ENCODE results near the gene CSF3.

DNA sequence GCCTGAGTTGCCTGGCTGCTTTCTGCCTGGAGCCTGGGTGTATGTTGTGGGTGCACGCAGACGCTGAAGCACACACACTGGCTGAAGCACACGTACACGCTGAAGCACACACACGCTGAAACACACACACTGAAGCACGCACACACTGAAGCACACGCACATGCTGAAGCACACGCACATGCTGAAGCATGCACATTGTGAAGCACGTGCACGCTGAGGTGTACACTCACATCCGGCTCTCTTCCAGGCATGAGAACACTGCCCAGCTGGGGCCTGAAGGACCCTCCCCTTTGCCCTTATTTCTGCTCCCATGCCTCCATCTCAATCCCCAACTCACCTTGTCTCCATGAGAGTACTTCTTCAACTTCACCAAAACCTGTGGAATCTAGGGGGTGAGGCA, 16.5 kb downstream of the CSF3 start:
- TF ChIP-seq, protein P1, sequence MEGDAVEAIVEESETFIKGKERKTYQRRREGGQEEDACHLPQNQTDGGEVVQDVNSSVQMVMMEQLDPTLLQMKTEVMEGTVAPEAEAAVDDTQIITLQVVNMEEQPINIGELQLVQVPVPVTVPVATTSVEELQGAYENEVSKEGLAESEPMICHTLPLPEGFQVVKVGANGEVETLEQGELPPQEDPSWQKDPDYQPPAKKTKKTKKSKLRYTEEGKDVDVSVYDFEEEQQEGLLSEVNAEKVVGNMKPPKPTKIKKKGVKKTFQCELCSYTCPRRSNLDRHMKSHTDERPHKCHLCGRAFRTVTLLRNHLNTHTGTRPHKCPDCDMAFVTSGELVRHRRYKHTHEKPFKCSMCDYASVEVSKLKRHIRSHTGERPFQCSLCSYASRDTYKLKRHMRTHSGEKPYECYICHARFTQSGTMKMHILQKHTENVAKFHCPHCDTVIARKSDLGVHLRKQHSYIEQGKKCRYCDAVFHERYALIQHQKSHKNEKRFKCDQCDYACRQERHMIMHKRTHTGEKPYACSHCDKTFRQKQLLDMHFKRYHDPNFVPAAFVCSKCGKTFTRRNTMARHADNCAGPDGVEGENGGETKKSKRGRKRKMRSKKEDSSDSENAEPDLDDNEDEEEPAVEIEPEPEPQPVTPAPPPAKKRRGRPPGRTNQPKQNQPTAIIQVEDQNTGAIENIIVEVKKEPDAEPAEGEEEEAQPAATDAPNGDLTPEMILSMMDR (conservative IDR thresholded peaks at IDR 0.05) = no peak
- no peak for TF ChIP-seq ZFX (IDR thresholded peaks at IDR 0.05)
